Hippocampal formation (tissue), 2 donors: ENCODE data around the gene RASSF8.
"Not testable (repeated sequence)": the region's sequence is repeated elsewhere in the genome, so short reads cannot be mapped to it uniquely, and the experiment has no call there.

Source experiments
- DNase-seq, 2 donors: peaks; one replicate each; lab custom pipeline; 2025; lab: John Stamatoyannopoulos, UW

The RASSF8 gene

GRCh38 chr12:26030371-26030770 lies 71.9 kb downstream of the RASSF8 start:
- DNase-seq: no peak

GRCh38 chr12:26031318-26031717 lies 72.8 kb downstream of the RASSF8 start:
- DNase-seq: no peak

GRCh38 chr12:26031827-26032226 lies 73.3 kb downstream of the RASSF8 start:
- DNase-seq: no peak

- no peak for DNase-seq
These were observed 73.8 kb downstream of the RASSF8 start for GRCh38 chr12:26032290-26032689.

- no peak for DNase-seq
These were observed 74.3 kb downstream of the RASSF8 start for GRCh38 chr12:26032719-26033241.

GRCh38 chr12:26034371-26035142 lies 76.1 kb downstream of the RASSF8 start:
- DNase-seq: no peak

GRCh38 chr12:26036877-26037276 lies 78.4 kb downstream of the RASSF8 start:
- DNase-seq: no peak

- no peak for DNase-seq
These were observed 79.2 kb downstream of the RASSF8 start for GRCh38 chr12:26037615-26038220.

GRCh38 chr12:26042645-26043044 lies 84.2 kb downstream of the RASSF8 start:
- DNase-seq: no peak

GRCh38 chr12:26043135-26044006 lies 84.9 kb downstream of the RASSF8 start:
- no peak for DNase-seq

GRCh38 chr12:26044007-26044394 lies 85.5 kb downstream of the RASSF8 start:
- DNase-seq: peak in 1 of 2 donors; percentile 46

GRCh38 chr12:26044592-26044991 lies 86.1 kb downstream of the RASSF8 start:
- no peak for DNase-seq

GRCh38 chr12:26046203-26046602 lies 87.7 kb downstream of the RASSF8 start:
- no peak for DNase-seq

GRCh38 chr12:26046906-26047305 lies 88.4 kb downstream of the RASSF8 start:
- DNase-seq: no peak

GRCh38 chr12:26047401-26048226 lies 89.1 kb downstream of the RASSF8 start:
- DNase-seq: no peak

- DNase-seq: no peak
These were observed 94.2 kb downstream of the RASSF8 start for GRCh38 chr12:26052652-26053051.

- no peak for DNase-seq
These were observed 95.9 kb downstream of the RASSF8 start for GRCh38 chr12:26054383-26054782.

- no peak for DNase-seq
These were observed 96.6 kb downstream of the RASSF8 start for GRCh38 chr12:26055087-26055486.

- DNase-seq: no peak
These were observed 97.9 kb downstream of the RASSF8 start for GRCh38 chr12:26056335-26056734.

- DNase-seq: not testable (repeated sequence)
These were observed 98.8 kb downstream of the RASSF8 start for GRCh38 chr12:26057271-26057670.

GRCh38 chr12:26058308-26058707 lies 99.8 kb downstream of the RASSF8 start:
- no peak for DNase-seq

- no peak for DNase-seq
These were observed 100.3 kb downstream of the RASSF8 start for GRCh38 chr12:26058818-26059217.
